Measurements from ENCODE around the gene ACY1. TPM values are rescaled to one million over a fixed set of nuclear protein-coding genes. Genes with fewer than 3 reads are reported as not detected.

ACY1 gene
- total and polyA plus RNA-seq, 10 of the 15 experiments (the other 5 are each of a cell fraction or from before 2014, with no cell fraction given): 18.5 to 42.2 (median 27.8) TPM

DNA sequence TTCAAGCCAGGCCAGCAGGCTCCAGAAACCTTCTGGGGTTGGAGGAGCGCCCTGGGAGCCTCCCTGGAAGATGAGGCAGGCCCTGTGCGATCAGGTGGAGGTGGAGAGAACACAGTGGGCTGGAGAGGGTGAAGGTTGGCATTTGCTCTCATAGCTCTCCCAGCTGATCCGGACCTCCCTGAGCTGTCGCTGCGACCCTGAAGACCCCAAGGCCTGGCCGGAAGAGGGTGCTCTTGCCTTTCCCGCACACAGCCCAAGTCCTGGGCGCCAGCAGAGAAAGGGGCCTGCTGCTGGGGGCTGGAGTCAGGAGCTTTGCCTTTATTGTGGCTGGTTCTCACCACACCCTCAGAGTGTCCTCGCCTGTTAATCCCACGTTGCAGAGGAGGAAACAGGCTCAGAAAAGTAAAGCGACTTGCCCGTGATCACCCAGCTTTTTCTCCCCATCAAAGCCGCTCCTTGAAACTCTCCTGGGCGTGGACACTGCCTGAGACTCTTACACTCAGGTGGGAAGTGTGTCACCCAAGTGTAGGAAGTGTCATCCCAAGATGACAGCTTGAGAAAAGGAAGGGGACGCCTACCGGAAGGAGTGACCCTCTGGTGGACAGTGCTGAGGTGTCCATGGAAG, 20.9 kb downstream of the ACY1 start (continued):
- TF ChIP-seq ZBTB40 (IDR thresholded peaks at IDR 0.05; ENCODE audit: borderline replicate concordance): no peak
- no peak for TF ChIP-seq ATF7 (IDR thresholded peaks at IDR 0.05; ENCODE audit: low read depth)
- no peak for TF ChIP-seq EGR1 (IDR thresholded peaks at IDR 0.05; ENCODE audit: borderline replicate concordance in 1 of 2, low read depth in 2 of 2, low read length in 2 of 2)
- no peak for TF ChIP-seq TCF3 (IDR thresholded peaks at IDR 0.05; ENCODE audit: borderline replicate concordance, insufficient read depth, low read depth, low read length)
- no peak for TF ChIP-seq HCFC1 (IDR thresholded peaks at IDR 0.05; ENCODE audit: low read length)
- no peak; the same call in 1 of the 2 replicates for TF ChIP-seq IKZF1 (conservative IDR thresholded peaks at IDR 0.05)
- peak; percentile 88 for TF ChIP-seq RAD21 (IDR thresholded peaks at IDR 0.05; ENCODE audit: insufficient read depth, low read depth, low read length)
- TF ChIP-seq SUPT20H (IDR thresholded peaks at IDR 0.05; ENCODE audit: borderline replicate concordance, control insufficient read depth, low read depth, low read length): no peak
- TF ChIP-seq, protein P1, sequence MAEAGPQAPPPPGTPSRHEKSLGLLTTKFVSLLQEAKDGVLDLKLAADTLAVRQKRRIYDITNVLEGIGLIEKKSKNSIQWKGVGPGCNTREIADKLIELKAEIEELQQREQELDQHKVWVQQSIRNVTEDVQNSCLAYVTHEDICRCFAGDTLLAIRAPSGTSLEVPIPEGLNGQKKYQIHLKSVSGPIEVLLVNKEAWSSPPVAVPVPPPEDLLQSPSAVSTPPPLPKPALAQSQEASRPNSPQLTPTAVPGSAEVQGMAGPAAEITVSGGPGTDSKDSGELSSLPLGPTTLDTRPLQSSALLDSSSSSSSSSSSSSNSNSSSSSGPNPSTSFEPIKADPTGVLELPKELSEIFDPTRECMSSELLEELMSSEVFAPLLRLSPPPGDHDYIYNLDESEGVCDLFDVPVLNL (IDR thresholded peaks at IDR 0.05; ENCODE audit: low read depth, low read length): no peak
- no peak for TF ChIP-seq ZBTB11 (CRISPR knock-in tag; IDR thresholded peaks at IDR 0.05)
- TF ChIP-seq YY1 (IDR thresholded peaks at IDR 0.05; ENCODE audit: low read depth, low read length): peak; percentile 29; the same call in 1 of the 2 replicates
- no peak for TF ChIP-seq SMARCA5 (IDR thresholded peaks at IDR 0.05)
- TF ChIP-seq ZNF592 (IDR thresholded peaks at IDR 0.05): 0 out of 2 replicates have a peak, but pooled peaks have one; percentile 35
- TF ChIP-seq NFXL1 (IDR thresholded peaks at IDR 0.05; ENCODE audit: borderline replicate concordance): no peak
- no peak for TF ChIP-seq CREM (IDR thresholded peaks at IDR 0.05; ENCODE audit: low read depth)
- TF ChIP-seq POU2F2 (IDR thresholded peaks at IDR 0.05; ENCODE audit: borderline replicate concordance, low read depth, low read length): no peak
- no peak for TF ChIP-seq TARDBP (IDR thresholded peaks at IDR 0.05; ENCODE audit: borderline replicate concordance)

All from GM12878 (cell line).